Sigmoid colon (tissue), 7 donors: ENCODE results near the gene COPS4. TPM values are rescaled to one million over a fixed set of nuclear protein-coding genes. Genes with fewer than 3 reads are reported as not detected.
"Not testable (repeated sequence)": the region's sequence is repeated elsewhere in the genome, so short reads cannot be mapped to it uniquely, and the experiment has no call there.

Experiments
- DNase-seq: peaks from one replicate; pipeline ENCODE4 v3.0.0-alpha.2; 2019
- H3K27ac ChIP-seq, 4 donors: fragments of 200-600 bp; sonication (generic); one replicate each; pipeline ENCODE4 v1.5.1; 2016 to 2019; ENCODE audit warnings: mild to moderate bottlenecking in 1 of 4
- H3K27me3 ChIP-seq, 3 donors: fragments of 200-600 bp; sonication (generic); one replicate each; pipeline ENCODE4 v1.5.1; 2019; ENCODE audit warnings: mild to moderate bottlenecking in 1 of 3
- H3K36me3 ChIP-seq, 4 donors: fragments of 200-600 bp; sonication (generic); one replicate each; pipeline ENCODE4 v1.5.1; 2016 to 2019
- H3K4me1 ChIP-seq, 4 donors: fragments of 200-600 bp; sonication (generic); one replicate each; pipeline ENCODE4 v1.5.1; 2017 to 2019
- H3K4me3 ChIP-seq, 4 donors: fragments of 200-600 bp; sonication (generic); one replicate each; pipeline ENCODE4 v1.5.1; 2017 to 2019; ENCODE audit warnings: mild to moderate bottlenecking in 2 of 4, moderate library complexity in 1 of 4
- H3K9me3 ChIP-seq, 4 donors: fragments of 200-600 bp in 3 of 4; sonication (generic) in 3 of 4; one replicate each; pipeline versions ENCODE4 v1.5.1 to v1.6.1; 2013 to 2019
- CTCF ChIP-seq, 4 experiments: fragments of 450-650 bp in 3 of 4; fragments of 200-600 bp in 1 of 4; IDR thresholded peaks; one replicate each; pipeline ENCODE4 v1.5.1; 2016 to 2019; ENCODE audit warnings: antibody characterized with exemption in 4 of 4, mild to moderate bottlenecking in 3 of 4, moderate library complexity in 2 of 4
- EP300 ChIP-seq, 4 donors: sonication (generic); formaldehyde crosslinking; IDR thresholded peaks; one replicate each; pipeline ENCODE4 v1.6.1; 2017; ENCODE audit warnings: antibody characterized with exemption in 4 of 4
- POLR2A ChIP-seq, 2 donors: fragments of 450-650 bp; IDR thresholded peaks; one replicate each; pipeline ENCODE4 v1.6.1; 2016; ENCODE audit warnings: antibody characterized with exemption in 2 of 2, mild to moderate bottlenecking in 2 of 2, moderate library complexity in 2 of 2
- POLR2AphosphoS5 ChIP-seq, 4 donors: sonication (generic); formaldehyde crosslinking; IDR thresholded peaks; one replicate each; pipeline ENCODE4 v1.6.1; 2017; ENCODE audit warnings: antibody characterized with exemption in 4 of 4
- WGBS, 2 donors: extraction: QIAGEN DNeasy Blood & Tissue Kit; methylation state at CpG; one replicate each; pipeline ENCODE4 v1.1.7; 2013; 5-methylcytosine and 5-hydroxymethylcytosine counted together
- intact Hi-C: fragments of 100-400 bp; cut with DNase I; formaldehyde crosslinking; loops from one replicate; pipeline ENCODE4 v1.15.1; 2023
- polyA plus RNA-seq, 3 donors: library from polyadenylated mRNA; stranded (reverse); fragments of 200-250 nt; gene quantifications; one replicate each; pipeline ENCODE4 v1.2.3, GENCODE V29; 2013
- total RNA-seq, 4 donors: library from RNA; depleted of rRNA; stranded (reverse); fragments of >200 nt; gene quantifications; one replicate each; pipeline ENCODE4 v1.1.0, GENCODE V29; 2016
- donor health status: healthy with polysubstance abuse.
- donor health status: Bipolar disorder and iron deficiency.
- donor health status: healthy.

COPS4 gene
- total and polyA plus RNA-seq, 7 donors, result 28.9 to 64.6 (median 33.0) TPM

- intact Hi-C loops, result no loop called here
- H3K27ac ChIP-seq, result no peak overlapping the region
Measured at GRCh38 chr4:83083925-83084475, 49.0 kb downstream of the COPS4 start.

GRCh38 chr4:83084956-83085355 is 50.0 kb downstream of the COPS4 start:
- DNase-seq, intact Hi-C loops: not testable (repeated sequence)

More at GRCh38 chr4:83083925-83084475, 49.0 kb downstream of the COPS4 start:
- Histone ChIP-seq H3K4me3 (no peak overlapping the region), H3K4me1 (no peaks in the 10 kb centered on the region), H3K36me3 (no peaks in the 10 kb centered on the region), H3K27me3 (no peaks in the 10 kb centered on the region), H3K9me3 (no peaks in the 10 kb centered on the region)
- no peak for DNase-seq
- 51 to 59% methylated on average over 11 of the region's 11 CpGs for WGBS, 2 donors
- TF ChIP-seq POLR2A (IDR thresholded peaks at IDR 0.05) (no peak), CTCF (IDR thresholded peaks at IDR 0.05) (no peak), EP300 (IDR thresholded peaks at IDR 0.05) (no peak), POLR2AphosphoS5 (IDR thresholded peaks at IDR 0.05) (no peak)

GRCh38 chr4:83089410-83090157 is 54.6 kb downstream of the COPS4 start:
- H3K4me1 ChIP-seq, result no peaks in the 10 kb centered on the region
- no peak for DNase-seq
- no peaks in the 10 kb centered on the region for H3K27me3 ChIP-seq
- TF ChIP-seq POLR2AphosphoS5 (IDR thresholded peaks at IDR 0.05), result no peak
- no peaks in the 10 kb centered on the region for H3K9me3 ChIP-seq
- 92 to 94% methylated on average over 2 of the region's 2 CpGs for WGBS, 2 donors
- H3K4me3 ChIP-seq, result no peak overlapping the region
- no peaks in the 10 kb centered on the region for H3K36me3 ChIP-seq
- intact Hi-C loops, result no loop called here
- no peak overlapping the region for H3K27ac ChIP-seq

More at GRCh38 chr4:83084956-83085355, 50.0 kb downstream of the COPS4 start:
- H3K27ac ChIP-seq, H3K27me3 ChIP-seq, H3K4me1 ChIP-seq, H3K36me3 ChIP-seq, H3K9me3 ChIP-seq, H3K4me3 ChIP-seq: not testable (repeated sequence)
- 91 to 94% methylated on average over 12 of the region's 12 CpGs for WGBS, 2 donors

- Histone ChIP-seq H3K36me3 (no peaks in the 10 kb centered on the region), H3K27ac (no peak overlapping the region), H3K27me3 (no peaks in the 10 kb centered on the region), H3K4me3 (no peak overlapping the region), H3K9me3 (no peaks in the 10 kb centered on the region), H3K4me1 (no peaks in the 10 kb centered on the region)
- TF ChIP-seq POLR2AphosphoS5 (IDR thresholded peaks at IDR 0.05), result no peak
- no peak for TF ChIP-seq CTCF (IDR thresholded peaks at IDR 0.05)
- TF ChIP-seq EP300 (IDR thresholded peaks at IDR 0.05), result no peak
- no peak for TF ChIP-seq POLR2A (IDR thresholded peaks at IDR 0.05)
- WGBS, 2 donors, result 89% methylated on average over 6 of the region's 6 CpGs
- DNase-seq, result no peak
- intact Hi-C loops, result no loop called here
Measured at GRCh38 chr4:83093060-83093640, 58.2 kb downstream of the COPS4 start.

GRCh38 chr4:83096397-83096796 is 61.4 kb downstream of the COPS4 start:
- Histone ChIP-seq H3K4me3 (no peak overlapping the region), H3K27ac (no peak overlapping the region), H3K4me1 (no peaks in the 10 kb centered on the region), H3K9me3 (no peaks in the 10 kb centered on the region), H3K36me3 (no peaks in the 10 kb centered on the region), H3K27me3 (no peaks in the 10 kb centered on the region)
- intact Hi-C loops, result no loop called here
- WGBS, 2 donors, result 84 to 90% methylated on average over 2 of the region's 2 CpGs
- no peak for DNase-seq
- TF ChIP-seq POLR2AphosphoS5 (IDR thresholded peaks at IDR 0.05) (no peak), EP300 (IDR thresholded peaks at IDR 0.05) (no peak), POLR2A (IDR thresholded peaks at IDR 0.05) (no peak), CTCF (IDR thresholded peaks at IDR 0.05) (no peak)
